Adrenal gland (tissue), 5 donors: ENCODE measurements around the gene MSMP.

Source experiments
- POLR2A ChIP-seq, 2 donors: fragments of 450-650 bp; IDR thresholded peaks; one replicate each; pipeline ENCODE4 v1.6.1; 2017; ENCODE audit warnings: antibody characterized with exemption in 2 of 2, mild to moderate bottlenecking in 2 of 2, moderate library complexity in 1 of 2
- TF ChIP-seq, protein P1 (sequence below), 6 experiments: fragments of 450-650 bp in 4 of 6; fragments of 200-600 bp in 2 of 6; sonication (generic) in 1 of 6; IDR thresholded peaks; 1 replicate in 5 of 6; 2 replicates in 1 of 6; pipeline versions ENCODE4 v1.5.1 to v1.8.0; 2016 to 2021; ENCODE audit warnings: antibody characterized with exemption in 6 of 6, mild to moderate bottlenecking in 2 of 6, moderate library complexity in 1 of 6
- donor health status: DM: no; HTN: no; CAD: no.

GRCh38 chr9:35769763-35770162 lies 15.7 kb upstream of the MSMP start:
- TF ChIP-seq, protein P1, sequence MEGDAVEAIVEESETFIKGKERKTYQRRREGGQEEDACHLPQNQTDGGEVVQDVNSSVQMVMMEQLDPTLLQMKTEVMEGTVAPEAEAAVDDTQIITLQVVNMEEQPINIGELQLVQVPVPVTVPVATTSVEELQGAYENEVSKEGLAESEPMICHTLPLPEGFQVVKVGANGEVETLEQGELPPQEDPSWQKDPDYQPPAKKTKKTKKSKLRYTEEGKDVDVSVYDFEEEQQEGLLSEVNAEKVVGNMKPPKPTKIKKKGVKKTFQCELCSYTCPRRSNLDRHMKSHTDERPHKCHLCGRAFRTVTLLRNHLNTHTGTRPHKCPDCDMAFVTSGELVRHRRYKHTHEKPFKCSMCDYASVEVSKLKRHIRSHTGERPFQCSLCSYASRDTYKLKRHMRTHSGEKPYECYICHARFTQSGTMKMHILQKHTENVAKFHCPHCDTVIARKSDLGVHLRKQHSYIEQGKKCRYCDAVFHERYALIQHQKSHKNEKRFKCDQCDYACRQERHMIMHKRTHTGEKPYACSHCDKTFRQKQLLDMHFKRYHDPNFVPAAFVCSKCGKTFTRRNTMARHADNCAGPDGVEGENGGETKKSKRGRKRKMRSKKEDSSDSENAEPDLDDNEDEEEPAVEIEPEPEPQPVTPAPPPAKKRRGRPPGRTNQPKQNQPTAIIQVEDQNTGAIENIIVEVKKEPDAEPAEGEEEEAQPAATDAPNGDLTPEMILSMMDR (IDR thresholded peaks at IDR 0.05) = no peak
- no peak for TF ChIP-seq POLR2A (IDR thresholded peaks at IDR 0.05)
